HG02798 (cell line): ENCODE measurements around the gene HSPA2.

Source experiments
- ATAC-seq: cut with Tn5 transposase; IDR thresholded peaks from one replicate; pipeline ENCODE4 v1.9.1; 2021; ENCODE audit warnings: mild to moderate bottlenecking; ENCODE audit not compliant: unreplicated experiment, poor library complexity

Gene HSPA2

DNA sequence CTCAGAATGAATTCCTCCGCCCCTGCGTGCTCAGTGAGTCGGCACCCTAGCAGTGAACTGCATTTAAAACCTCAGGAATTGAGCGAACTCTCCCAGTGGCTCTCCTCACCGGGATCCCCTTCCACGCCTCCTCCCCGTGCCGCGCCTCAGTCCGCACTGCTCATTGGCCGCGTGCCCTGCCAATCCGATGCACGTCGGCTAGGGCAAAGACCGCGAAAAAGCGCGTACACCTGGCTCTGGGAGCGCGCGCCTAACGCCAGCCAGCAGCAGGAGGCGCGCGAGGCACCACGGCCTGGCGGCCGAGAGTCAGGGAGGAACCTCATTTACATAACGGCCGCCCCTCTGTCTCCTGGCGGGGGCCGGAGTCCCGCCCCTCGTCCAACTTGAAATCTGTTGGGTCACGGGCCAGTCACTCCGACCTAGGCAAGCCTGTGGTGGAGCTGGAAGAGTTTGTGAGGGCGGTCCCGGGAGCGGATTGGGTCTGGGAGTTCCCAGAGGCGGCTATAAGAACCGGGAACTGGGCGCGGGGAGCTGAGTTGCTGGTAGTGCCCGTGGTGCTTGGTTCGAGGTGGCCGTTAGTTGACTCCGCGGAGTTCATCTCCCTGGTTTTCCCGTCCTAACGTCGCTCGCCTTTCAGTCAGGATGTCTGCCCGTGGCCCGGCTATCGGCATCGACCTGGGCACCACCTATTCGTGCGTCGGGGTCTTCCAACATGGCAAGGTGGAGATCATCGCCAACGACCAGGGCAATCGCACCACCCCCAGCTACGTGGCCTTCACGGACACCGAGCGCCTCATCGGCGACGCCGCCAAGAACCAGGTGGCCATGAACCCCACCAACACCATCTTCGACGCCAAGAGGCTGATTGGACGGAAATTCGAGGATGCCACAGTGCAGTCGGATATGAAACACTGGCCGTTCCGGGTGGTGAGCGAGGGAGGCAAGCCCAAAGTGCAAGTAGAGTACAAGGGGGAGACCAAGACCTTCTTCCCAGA, at the start of gene HSPA2:
Gene HSPA2 (plus strand): TSS at position 534 of the 995 bp plus-strand sequence. CDS start 109 bp downstream, at position 643.
- ATAC-seq = peak; percentile 95

- ATAC-seq = no peak
Measured at GRCh38 chr14:64491637-64492036, 48.9 kb upstream of the HSPA2 start.

GRCh38 chr14:64493455-64493854, 47.1 kb upstream of the HSPA2 start:
- no peak for ATAC-seq

DNA sequence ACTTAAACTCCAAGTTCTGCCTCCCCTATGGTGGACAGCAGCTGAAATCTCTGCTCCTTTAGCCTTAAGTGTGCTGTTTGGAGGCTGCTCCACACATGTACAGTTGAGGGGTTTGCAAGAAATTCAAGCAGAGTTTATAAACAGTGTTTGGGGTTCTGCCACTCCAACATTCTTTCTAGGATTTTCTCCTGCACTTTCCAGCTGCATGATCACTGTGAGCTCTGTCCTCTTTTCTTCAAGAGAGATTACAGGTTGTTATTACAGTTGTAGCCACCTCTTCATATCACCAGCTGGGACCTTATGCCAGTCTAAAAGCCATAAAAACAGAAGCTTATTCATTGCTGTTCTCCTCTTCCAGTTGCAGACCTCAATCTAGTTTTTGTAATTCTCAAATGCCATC, 45.3 kb upstream of the HSPA2 start:
- no peak for ATAC-seq

- no peak for ATAC-seq
Measured at GRCh38 chr14:64496764-64497163, 43.8 kb upstream of the HSPA2 start.

DNA sequence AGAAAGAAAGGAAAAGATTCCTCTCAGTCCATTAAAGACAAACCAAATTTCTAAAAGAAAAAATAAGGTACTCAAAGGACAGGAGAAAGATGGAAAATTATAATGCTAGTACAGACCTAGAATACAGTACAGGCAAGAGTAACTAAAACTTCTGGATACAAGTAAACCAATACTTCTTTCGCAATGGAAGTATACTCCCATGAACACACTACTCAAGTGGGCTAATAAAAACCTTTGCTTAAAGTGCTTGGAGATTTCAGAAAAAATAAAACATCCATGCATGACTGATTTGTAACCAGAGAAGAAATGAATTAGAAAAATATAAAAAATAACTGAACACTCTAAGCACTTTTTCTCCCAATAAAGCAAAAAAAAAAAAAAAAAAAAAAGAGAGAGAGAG, 40.5 kb upstream of the HSPA2 start:
- ATAC-seq = no peak

- ATAC-seq = no peak
Measured at GRCh38 chr14:64501411-64502171, 39.0 kb upstream of the HSPA2 start.

DNA sequence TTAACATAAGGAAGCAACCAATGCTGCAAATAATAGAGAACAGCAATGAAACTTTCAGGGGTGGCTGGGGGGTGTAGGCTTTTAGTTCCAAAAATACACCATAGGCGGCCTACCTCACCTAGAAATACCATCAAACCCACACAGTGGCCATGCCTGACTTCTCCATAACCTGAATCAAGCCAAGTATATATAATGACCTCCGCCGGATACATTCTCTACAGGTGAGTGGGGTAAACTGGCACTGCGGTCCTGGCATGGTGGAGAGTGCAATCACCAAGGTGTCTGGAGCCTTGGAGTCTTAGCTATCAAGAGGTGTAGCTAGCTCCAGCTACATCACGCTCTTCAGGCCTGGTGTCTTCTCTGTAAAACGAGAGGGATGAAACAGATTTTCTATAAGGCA, 38.1 kb upstream of the HSPA2 start:
- ATAC-seq = no peak

GRCh38 chr14:64502887-64503433, 37.6 kb upstream of the HSPA2 start:
- no peak for ATAC-seq

GRCh38 chr14:64503434-64504309, 36.9 kb upstream of the HSPA2 start, which contains the start of gene ZBTB25:
Gene ZBTB25, minus strand, starts transcription at chr14:64503838. Its CDS starts 13,305 bp downstream, at chr14:64490533.
- peak; percentile 73 for ATAC-seq

- peak; percentile 24 for ATAC-seq
Measured at GRCh38 chr14:64504310-64504896, 36.1 kb upstream of the HSPA2 start, which contains the start of gene ZBTB1. Gene ZBTB1, plus strand, starts transcription at chr14:64504770. Its CDS starts 16,735 bp downstream, at chr14:64521505.

DNA sequence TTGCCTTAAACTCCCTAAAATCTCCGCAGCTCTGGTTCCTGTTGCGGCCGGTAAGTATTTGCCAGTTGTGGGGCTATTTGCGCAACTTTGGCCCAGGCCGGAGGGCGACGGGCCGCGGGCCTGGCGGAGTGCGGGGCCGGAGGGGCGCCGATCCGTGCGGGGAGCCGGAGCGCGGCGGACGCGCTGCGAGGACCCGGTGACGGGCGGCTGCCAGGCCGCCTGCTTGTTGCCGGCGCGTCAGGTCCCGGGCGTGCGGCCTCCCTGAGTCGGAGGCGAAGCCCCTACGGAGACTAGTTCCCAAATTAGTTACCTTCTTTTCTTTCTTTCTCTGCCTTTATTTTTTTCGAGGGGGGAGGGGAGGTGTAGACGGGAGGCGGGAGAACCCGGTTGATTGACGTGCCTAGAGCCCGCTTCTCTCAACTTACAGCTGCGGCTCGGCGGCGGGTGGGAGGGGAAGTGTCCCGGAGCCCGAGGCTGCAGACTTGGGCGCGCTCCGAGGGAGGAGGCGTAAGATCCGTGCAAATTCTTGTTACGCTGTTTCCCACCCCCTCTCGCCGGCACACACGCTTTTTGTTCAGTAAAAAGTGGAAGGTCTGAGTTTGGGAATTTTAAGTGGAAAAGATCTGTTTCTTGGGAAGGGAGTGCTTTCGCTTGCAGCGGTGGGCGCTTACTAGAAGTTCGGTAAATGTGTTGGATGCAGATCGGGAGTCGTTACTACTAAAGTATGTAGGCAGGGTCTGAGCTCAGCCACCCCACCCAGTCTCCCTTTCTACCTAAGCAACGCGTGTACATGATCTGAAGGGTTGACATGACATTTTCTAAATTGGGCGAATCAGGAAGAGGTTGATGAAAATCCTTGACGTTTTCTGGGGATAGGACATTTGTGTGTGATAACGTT, 35.4 kb upstream of the HSPA2 start:
- ATAC-seq = peak; percentile 30

DNA sequence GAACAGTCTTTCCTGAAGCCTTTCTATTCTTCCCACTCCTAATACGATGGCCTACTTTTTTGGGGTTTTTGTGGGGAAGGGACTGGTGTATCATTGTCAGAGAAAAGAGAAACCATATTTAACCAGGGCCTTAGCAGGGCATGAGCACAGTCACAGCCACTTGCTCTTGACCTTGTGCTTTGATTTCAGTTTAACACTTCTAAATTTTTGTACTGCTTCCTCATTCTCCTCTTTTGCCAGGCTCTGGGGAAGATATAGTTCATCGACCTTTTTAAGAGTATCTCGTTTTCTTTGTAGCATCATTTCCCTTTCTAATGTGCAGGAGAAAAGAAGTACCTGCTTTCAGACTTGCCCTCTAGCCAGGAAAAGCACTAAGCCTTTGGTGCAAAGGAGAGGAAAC, 33.8 kb upstream of the HSPA2 start:
- no peak for ATAC-seq

DNA sequence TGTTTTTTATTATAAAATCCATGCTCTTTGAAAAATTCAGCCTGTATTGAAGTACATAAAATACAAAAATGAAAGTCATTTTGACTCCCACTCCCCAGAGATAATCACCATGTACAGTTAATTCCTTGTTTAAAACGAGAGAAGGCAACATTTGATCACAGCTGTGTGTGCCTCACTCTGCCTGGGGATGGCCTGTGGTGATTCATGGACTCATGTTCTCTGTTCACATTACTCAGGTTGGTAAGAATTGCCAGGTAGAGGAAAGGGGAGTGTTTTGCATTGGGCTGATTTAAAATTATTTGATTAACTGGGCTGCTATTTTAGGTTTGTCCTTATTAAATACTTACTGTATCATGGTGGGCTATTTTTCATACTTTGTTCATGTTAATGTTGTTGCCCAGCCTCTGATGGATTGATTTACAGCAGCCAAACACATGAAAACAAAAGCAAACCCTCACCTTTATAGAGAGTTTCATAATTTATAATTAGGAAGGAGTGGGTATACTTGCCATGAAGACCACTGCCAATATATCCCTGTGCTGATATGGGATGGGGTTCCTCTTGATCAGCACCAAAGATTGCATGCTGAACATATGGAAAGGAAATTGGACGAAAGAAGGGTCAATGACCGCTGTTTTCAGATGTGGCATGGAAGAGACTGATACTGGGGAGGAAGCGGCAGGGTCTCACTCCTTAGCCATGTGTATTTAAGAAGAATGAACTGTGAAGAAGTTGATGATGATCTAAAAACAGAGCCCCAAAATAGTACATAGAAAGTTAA, 33.0 kb upstream of the HSPA2 start:
- ATAC-seq = no peak

GRCh38 chr14:64508215-64508776, 32.2 kb upstream of the HSPA2 start:
- ATAC-seq = no peak

DNA sequence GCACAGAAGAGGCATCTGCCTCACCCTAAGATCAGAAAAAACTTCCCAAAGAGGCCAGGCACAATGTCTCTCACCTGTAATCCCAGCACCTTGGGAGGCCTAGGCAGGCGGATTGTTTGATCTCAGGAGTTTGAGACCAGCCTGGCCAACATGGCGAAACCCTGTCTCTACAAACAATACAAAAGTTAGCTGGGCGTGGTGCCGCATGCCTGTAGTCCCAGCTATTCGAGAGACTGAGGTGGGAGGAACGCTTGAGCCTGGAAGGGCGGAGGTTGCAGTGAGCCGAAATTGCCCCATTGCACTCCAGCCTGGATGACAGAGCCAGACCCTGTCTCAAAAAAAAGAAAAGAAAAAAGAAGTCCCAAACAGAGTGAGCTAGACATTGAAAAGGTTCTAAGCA, 31.5 kb upstream of the HSPA2 start:
- no peak for ATAC-seq
